HPDE6-E6E7 (cell line): Measurements from ENCODE around the gene TRAF1.
"Not testable (repeated sequence)": the region's sequence is repeated elsewhere in the genome, so short reads cannot be mapped to it uniquely, and the experiment has no call there.

ENCODE experiments used
- DNase-seq: peaks from one replicate; pipeline ENCODE4 v3.0.0; 2011; ENCODE audit warnings: missing footprints; ENCODE audit errors: extremely low spot score

TRAF1 gene

GRCh38 chr9:120926397-120926928 lies at the start of gene TRAF1:
Gene TRAF1 (minus strand): TSS chr9:120926796. CDS start chr9:120926075, 721 bp downstream.
- no peak for DNase-seq

- no peak for DNase-seq
These were observed 48.3 kb upstream of the TRAF1 start for GRCh38 chr9:120974921-120975320.

- DNase-seq: no peak
These were observed 47.6 kb upstream of the TRAF1 start for GRCh38 chr9:120974181-120974580.

- no peak for DNase-seq
These were observed 45.3 kb upstream of the TRAF1 start for GRCh38 chr9:120971938-120972337.

GRCh38 chr9:120971471-120971870 lies 44.9 kb upstream of the TRAF1 start:
- DNase-seq: not testable (repeated sequence)

GRCh38 chr9:120970244-120970643 lies 43.6 kb upstream of the TRAF1 start:
- no peak for DNase-seq

GRCh38 chr9:120966013-120966369 lies 39.4 kb upstream of the TRAF1 start:
- no peak for DNase-seq

- no peak for DNase-seq
These were observed 38.9 kb upstream of the TRAF1 start for GRCh38 chr9:120965344-120966012.

- DNase-seq: no peak
These were observed 35.3 kb upstream of the TRAF1 start for GRCh38 chr9:120961936-120962335.

- no peak for DNase-seq
These were observed 33.4 kb upstream of the TRAF1 start for GRCh38 chr9:120960001-120960400.

- DNase-seq: no peak
These were observed 30.3 kb upstream of the TRAF1 start for GRCh38 chr9:120956862-120957261.

- DNase-seq: no peak
These were observed 25.5 kb upstream of the TRAF1 start for GRCh38 chr9:120951960-120952618.

GRCh38 chr9:120950421-120951388 lies 24.1 kb upstream of the TRAF1 start:
- DNase-seq: no peak

GRCh38 chr9:120949290-120949689 lies 22.7 kb upstream of the TRAF1 start:
- DNase-seq: no peak

GRCh38 chr9:120948824-120949223 lies 22.2 kb upstream of the TRAF1 start:
- DNase-seq: no peak

GRCh38 chr9:120947222-120947621 lies 20.6 kb upstream of the TRAF1 start:
- DNase-seq: no peak

- DNase-seq: no peak
These were observed 19.7 kb upstream of the TRAF1 start for GRCh38 chr9:120946259-120946658.

GRCh38 chr9:120944948-120945347 lies 18.4 kb upstream of the TRAF1 start:
- DNase-seq: no peak

- peak; percentile 82 for DNase-seq
These were observed 17.8 kb upstream of the TRAF1 start for GRCh38 chr9:120944434-120944843.

- no peak for DNase-seq
These were observed 15.8 kb upstream of the TRAF1 start for GRCh38 chr9:120942186-120943001.

GRCh38 chr9:120941046-120941770 lies 14.6 kb upstream of the TRAF1 start:
- DNase-seq: no peak
